ENCODE results near the gene TIGD7. TPM values are rescaled to one million over a fixed set of nuclear protein-coding genes. Genes with fewer than 3 reads are reported as not detected.

The TIGD7 gene
- total RNA-seq, 4 donors from 2014 or later = 1.9 to 6.9 (median 3.0) TPM

DNA sequence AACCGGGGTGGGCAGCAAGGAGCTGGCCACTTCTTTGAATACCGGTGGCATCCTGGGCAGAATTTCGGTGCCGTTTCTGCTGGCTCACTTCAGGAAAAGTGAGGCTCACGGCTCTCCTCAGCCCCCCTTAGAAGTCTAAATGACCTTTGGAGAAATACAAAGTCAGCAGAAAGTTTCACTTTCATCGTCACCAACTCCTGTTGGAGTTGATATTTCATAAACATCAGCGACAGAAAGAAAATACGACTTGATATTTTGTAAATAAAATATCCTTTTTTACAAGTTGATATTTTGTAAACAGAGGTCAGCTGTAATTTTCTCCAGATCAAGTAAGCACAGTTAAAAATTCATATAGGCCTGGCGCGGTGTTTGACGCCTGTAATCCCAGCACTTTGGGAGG, 848 bp upstream of the TIGD7 start:
- intact Hi-C loops (cut with DNase I; ENCODE audit: low total_unique reads) = loop anchor here (10.0 kb wide), 1 partner anchor 99 kb away; the partner anchor contains the start of genes ZNF174 and ZSCAN32
- no peak for TF ChIP-seq POLR2A (IDR thresholded peaks at IDR 0.05)
- TF ChIP-seq, protein P1, sequence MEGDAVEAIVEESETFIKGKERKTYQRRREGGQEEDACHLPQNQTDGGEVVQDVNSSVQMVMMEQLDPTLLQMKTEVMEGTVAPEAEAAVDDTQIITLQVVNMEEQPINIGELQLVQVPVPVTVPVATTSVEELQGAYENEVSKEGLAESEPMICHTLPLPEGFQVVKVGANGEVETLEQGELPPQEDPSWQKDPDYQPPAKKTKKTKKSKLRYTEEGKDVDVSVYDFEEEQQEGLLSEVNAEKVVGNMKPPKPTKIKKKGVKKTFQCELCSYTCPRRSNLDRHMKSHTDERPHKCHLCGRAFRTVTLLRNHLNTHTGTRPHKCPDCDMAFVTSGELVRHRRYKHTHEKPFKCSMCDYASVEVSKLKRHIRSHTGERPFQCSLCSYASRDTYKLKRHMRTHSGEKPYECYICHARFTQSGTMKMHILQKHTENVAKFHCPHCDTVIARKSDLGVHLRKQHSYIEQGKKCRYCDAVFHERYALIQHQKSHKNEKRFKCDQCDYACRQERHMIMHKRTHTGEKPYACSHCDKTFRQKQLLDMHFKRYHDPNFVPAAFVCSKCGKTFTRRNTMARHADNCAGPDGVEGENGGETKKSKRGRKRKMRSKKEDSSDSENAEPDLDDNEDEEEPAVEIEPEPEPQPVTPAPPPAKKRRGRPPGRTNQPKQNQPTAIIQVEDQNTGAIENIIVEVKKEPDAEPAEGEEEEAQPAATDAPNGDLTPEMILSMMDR (IDR thresholded peaks at IDR 0.05) = no peak
- DNase-seq (ENCODE audit: low spot score in 2 of 2) = no peak
- peak overlapping the region; percentile 48 for H3K4me3 ChIP-seq (ENCODE audit: low read depth, poor library complexity, severe bottlenecking)
- 57 to 69% methylated on average over 11 of the region's 11 CpGs for WGBS, 2 donors

GRCh38 chr16:3304370-3304769, 860 bp downstream of the TIGD7 start:
- H3K4me3 ChIP-seq (ENCODE audit: low read depth, poor library complexity, severe bottlenecking) = peak overlapping the region; percentile 48
- no peak for TF ChIP-seq POLR2A (IDR thresholded peaks at IDR 0.05)
- TF ChIP-seq, protein P1 (IDR thresholded peaks at IDR 0.05) = no peak
- WGBS, 2 donors = 68 to 69% methylated on average over 4 of the region's 4 CpGs
- no peak for DNase-seq (ENCODE audit: low spot score in 2 of 2)
- intact Hi-C loops (cut with DNase I; ENCODE audit: low total_unique reads) = loop anchor here (10.0 kb wide), 1 partner anchor 100 kb away; the partner anchor contains the start of genes ZNF174 and ZSCAN32

DNA sequence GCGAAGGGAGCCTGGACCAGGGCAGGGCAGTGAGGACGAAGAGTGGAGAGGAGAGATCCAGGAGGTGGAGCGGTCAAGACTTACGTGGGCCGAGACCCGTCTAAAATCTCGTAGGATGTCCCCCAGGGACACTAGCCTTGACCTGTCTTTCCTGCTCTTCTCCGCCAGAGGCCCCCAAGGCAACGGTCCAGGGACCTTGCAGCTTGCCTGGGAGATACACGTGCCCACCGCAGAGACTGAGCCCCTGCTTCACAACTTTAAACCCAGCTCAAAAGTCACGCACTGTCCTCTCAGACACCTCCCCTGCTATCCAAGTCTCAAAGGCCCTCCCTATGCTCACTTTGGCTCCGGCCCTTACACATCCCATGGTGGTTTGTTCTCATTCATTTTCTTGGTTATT, 9.4 kb downstream of the TIGD7 start:
- 75% methylated on average over 13 of the region's 13 CpGs for WGBS, 2 donors
- TF ChIP-seq, protein P1 (IDR thresholded peaks at IDR 0.05) = no peak
- no peak for TF ChIP-seq POLR2A (IDR thresholded peaks at IDR 0.05)
- no peak for DNase-seq (ENCODE audit: low spot score in 2 of 2)
- intact Hi-C loops (cut with DNase I; ENCODE audit: low total_unique reads) = loop anchor here (5.0 kb wide), 1 partner anchor 113 kb away; no protein-coding TSS in a partner anchor
- no peak overlapping the region for H3K4me3 ChIP-seq (ENCODE audit: low read depth, poor library complexity, severe bottlenecking)

GRCh38 chr16:3295209-3295608, 10.0 kb downstream of the TIGD7 start:
- no peak for DNase-seq (ENCODE audit: low spot score in 2 of 2)
- no peak overlapping the region for H3K4me3 ChIP-seq (ENCODE audit: low read depth, poor library complexity, severe bottlenecking)
- 39 to 44% methylated on average over 19 to 45 of the region's 45 CpGs for WGBS, 2 donors
- TF ChIP-seq, protein P1 (IDR thresholded peaks at IDR 0.05) = no peak
- no peak for TF ChIP-seq POLR2A (IDR thresholded peaks at IDR 0.05)
- intact Hi-C loops (cut with DNase I; ENCODE audit: low total_unique reads) = loop anchor here (5.0 kb wide), 1 partner anchor 113 kb away; no protein-coding TSS in a partner anchor

- intact Hi-C loops (cut with DNase I; ENCODE audit: low total_unique reads) = no loop called here
- TF ChIP-seq, protein P1 (IDR thresholded peaks at IDR 0.05) = no peak
- no peak for TF ChIP-seq POLR2A (IDR thresholded peaks at IDR 0.05)
- no peak overlapping the region for H3K4me3 ChIP-seq (ENCODE audit: low read depth, poor library complexity, severe bottlenecking)
- no peak for DNase-seq (ENCODE audit: low spot score in 2 of 2)
- WGBS, 2 donors = 95 to 100% methylated on average over 3 of the region's 3 CpGs
These were observed 12.6 kb downstream of the TIGD7 start for GRCh38 chr16:3292604-3293003.

All from lower leg skin (tissue), 4 donors.